GM12878 (cell line): Measurements from ENCODE around the gene PRG2. TPM values are rescaled to one million over a fixed set of nuclear protein-coding genes. Genes with fewer than 3 reads are reported as not detected.

Source experiments
- ATF2 ChIP-seq: IDR thresholded peaks from 2 replicates; pipeline ENCODE4 v1.6.1; 2012; ENCODE audit warnings: low read length, inconsistent platforms
- ATF7 ChIP-seq: fragments of 450-650 bp; IDR thresholded peaks from 2 replicates; pipeline ENCODE4 v1.6.1; 2016; ENCODE audit warnings: low read depth, mild to moderate bottlenecking
- BCL11A ChIP-seq: IDR thresholded peaks from 2 replicates; pipeline ENCODE4 v1.6.1; 2011; ENCODE audit warnings: low read depth, low read length
- CBX5 ChIP-seq: sonication (generic); IDR thresholded peaks from 2 replicates; pipeline ENCODE4 v1.6.1; 2016; ENCODE audit warnings: low read depth, moderate library complexity, mild to moderate bottlenecking, inconsistent platforms
- CREM ChIP-seq: IDR thresholded peaks from 2 replicates; pipeline ENCODE4 v1.6.1; 2014; ENCODE audit warnings: antibody characterized with exemption, low read depth
- EP300 ChIP-seq, 2 experiments: fragments of 150-350 bp in 1 of 2; IDR thresholded peaks; 2 replicates each; pipeline ENCODE4 v1.6.1; 2011 to 2012; ENCODE audit warnings: low read depth in 2 of 2, low read length in 2 of 2, borderline replicate concordance in 1 of 2, improper control_type of control experiment in 1 of 2, inconsistent platforms in 1 of 2; ENCODE audit not compliant: control insufficient read depth in 1 of 2
- ETV6 ChIP-seq, 2 experiments: fragments of 450-650 bp in 1 of 2; IDR thresholded peaks in 1 of 2; conservative IDR thresholded peaks in 1 of 2; 2 replicates each; pipeline ENCODE4 v1.6.1; 2014; ENCODE audit warnings: antibody characterized with exemption in 1 of 2, borderline replicate concordance in 1 of 2, low read depth in 1 of 2, mild to moderate bottlenecking in 1 of 2, moderate library complexity in 1 of 2
- FOXK2 ChIP-seq: fragments of 450-650 bp; IDR thresholded peaks from 2 replicates; pipeline ENCODE4 v1.6.1; 2017; ENCODE audit warnings: mild to moderate bottlenecking, moderate library complexity
- FOXM1 ChIP-seq: IDR thresholded peaks from 2 replicates; pipeline ENCODE4 v1.6.1; 2012; ENCODE audit warnings: low read depth, mild to moderate bottlenecking, inconsistent platforms, low read length, moderate library complexity
- IKZF1 ChIP-seq: fragments of 450-650 bp; conservative IDR thresholded peaks from 2 replicates; pipeline ENCODE4 v1.6.1; 2017; ENCODE audit warnings: antibody characterized with exemption, mild to moderate bottlenecking
- MEF2B ChIP-seq: fragments of 450-650 bp; IDR thresholded peaks from 2 replicates; pipeline ENCODE4 v1.6.1; 2018; ENCODE audit warnings: mild to moderate bottlenecking, moderate library complexity; ENCODE audit not compliant: partially characterized antibody, poor library complexity, severe bottlenecking
- MTA2 ChIP-seq: fragments of 450-650 bp; IDR thresholded peaks from 2 replicates; pipeline ENCODE4 v1.6.1; 2016; ENCODE audit warnings: low read depth, mild to moderate bottlenecking, moderate library complexity
- MTA3 ChIP-seq: IDR thresholded peaks from 2 replicates; pipeline ENCODE4 v1.6.1; 2012; ENCODE audit warnings: low read length, inconsistent platforms, borderline replicate concordance
- NBN ChIP-seq: fragments of 450-650 bp; IDR thresholded peaks from 2 replicates; pipeline ENCODE4 v1.6.1; 2016
- NFIC ChIP-seq: IDR thresholded peaks from 2 replicates; pipeline ENCODE4 v1.6.1; 2012; ENCODE audit warnings: low read depth, mild to moderate bottlenecking, inconsistent platforms, low read length, moderate library complexity
- PKNOX1 ChIP-seq: fragments of 450-650 bp; IDR thresholded peaks from 2 replicates; pipeline ENCODE4 v1.6.1; 2016; ENCODE audit warnings: mild to moderate bottlenecking
- PML ChIP-seq: IDR thresholded peaks from 2 replicates; pipeline ENCODE4 v1.6.1; 2012; ENCODE audit warnings: low read length, inconsistent platforms
- POLR2AphosphoS2 ChIP-seq: IDR thresholded peaks from 2 replicates; pipeline ENCODE4 v1.6.1; 2011; ENCODE audit warnings: low read depth, mild to moderate bottlenecking, low read length, improper control_type of control experiment, moderate library complexity
- POU2F2 ChIP-seq: IDR thresholded peaks from 3 replicates; pipeline ENCODE4 v1.6.1; 2011; ENCODE audit warnings: low read depth, mild to moderate bottlenecking, low read length, borderline replicate concordance
- RAD51 ChIP-seq: fragments of 450-650 bp; IDR thresholded peaks from 2 replicates; pipeline ENCODE4 v1.6.1; 2016; ENCODE audit warnings: moderate library complexity, mild to moderate bottlenecking, inconsistent platforms
- RELA ChIP-seq: fragments of 450-650 bp; IDR thresholded peaks from 2 replicates; pipeline ENCODE4 v1.8.0; 2014; ENCODE audit warnings: borderline replicate concordance; ENCODE audit not compliant: partially characterized antibody
- RUNX3 ChIP-seq: IDR thresholded peaks from 2 replicates; pipeline ENCODE4 v1.6.1; 2012; ENCODE audit warnings: low read length, inconsistent platforms
- SMARCA5 ChIP-seq: fragments of 450-650 bp; IDR thresholded peaks from 2 replicates; pipeline ENCODE4 v1.6.1; 2017; ENCODE audit warnings: mild to moderate bottlenecking
- SREBF1 ChIP-seq: IDR thresholded peaks from 2 replicates; pipeline ENCODE4 v1.6.1; 2012; ENCODE audit warnings: mild to moderate bottlenecking, low read length
- SRF ChIP-seq, 2 experiments: IDR thresholded peaks; 2 replicates each; pipeline ENCODE4 v1.6.1; 2011; ENCODE audit warnings: low read depth in 2 of 2, low read length in 2 of 2, mild to moderate bottlenecking in 1 of 2, moderate library complexity in 1 of 2
- ZNF687 ChIP-seq: fragments of 450-650 bp; IDR thresholded peaks from 2 replicates; pipeline ENCODE4 v1.6.1; 2017; ENCODE audit warnings: mild to moderate bottlenecking, moderate library complexity
- ZSCAN29 ChIP-seq: fragments of 450-650 bp; IDR thresholded peaks from 2 replicates; pipeline ENCODE4 v1.6.1; 2017; ENCODE audit warnings: mild to moderate bottlenecking, moderate library complexity
- polyA plus RNA-seq, 11 experiments: library from polyadenylated mRNA; depleted of rRNA in 4 of 11; unstranded in 6 of 11; stranded (reverse) in 5 of 11; fragments of >200 nt; fragmentation: Nextera tagmentation in 4 of 11; fragmentation: Illumina TruSeq in 1 of 11; extraction: Ambion mirVana in 4 of 11; extraction: Trizol in 1 of 11; gene quantifications; 1 replicate in 1 of 11; 2 replicates in 10 of 11; pipeline versions ENCODE4 v1.2.1 to v1.2.3, GENCODE V29; 2011 to 2016; ENCODE audit warnings: inconsistent platforms in 2 of 11, missing spikeins in 2 of 11, low read depth in 1 of 11
- total RNA-seq, 4 experiments: library from RNA; depleted of rRNA in 3 of 4; stranded (reverse); fragments of >200 nt in 3 of 4; fragmentation: Illumina TruSeq in 1 of 4; extraction: Trizol in 1 of 4; gene quantifications; 2 replicates each; pipeline versions ENCODE4 v1.2.1 to v1.2.3, GENCODE V29; 2013 to 2021

Gene PRG2
- total and polyA plus RNA-seq, 10 of the 15 experiments (the other 5 are each of a cell fraction or from before 2014, with no cell fraction given), result 0.10 to 1.7 (median 0.56) TPM; not detected in 2

GRCh38 chr11:57406337-57406904, 16.0 kb upstream of the PRG2 start (continued):
- peak; percentile 71 for TF ChIP-seq ATF2
- TF ChIP-seq SREBF1, result no peak
- TF ChIP-seq MTA3, result 0 out of 2 replicates have a peak, but pooled peaks have one; percentile 21
- peak; percentile 77 for TF ChIP-seq RUNX3
- peak; percentile 78 for TF ChIP-seq MTA2
- TF ChIP-seq CBX5, result peak; percentile 27; the same call in 1 of the 2 replicates
- peak; percentile 74 for TF ChIP-seq BCL11A
- TF ChIP-seq PKNOX1, result peak; percentile 38
- peak; percentile 72 for TF ChIP-seq RAD51
- TF ChIP-seq POU2F2, result peak; percentile 65; the same call in 1 of the 3 replicates
- TF ChIP-seq RELA, result peak; percentile 93
- peak; percentile 65 for TF ChIP-seq FOXK2
- no peak for TF ChIP-seq SMARCA5
- peak; percentile 77 for TF ChIP-seq ZNF687
- TF ChIP-seq POLR2AphosphoS2, result 0 out of 2 replicates have a peak, but pooled peaks have one; percentile 41
- peak; percentile 70 for TF ChIP-seq CREM
- no peak for TF ChIP-seq ZSCAN29
- TF ChIP-seq IKZF1, result peak; percentile 92
- TF ChIP-seq NFIC, result peak; percentile 69; the same call in 1 of the 2 replicates
- TF ChIP-seq SRF (IDR thresholded peaks at IDR 0.05; ENCODE audit: low read depth in 2 of 2, low read length in 2 of 2), result no peak
- peak; percentile 63; the same call in 1 of the 2 replicates for TF ChIP-seq PML
- peak; percentile 82 to 83 for TF ChIP-seq EP300 (IDR thresholded peaks at IDR 0.05; ENCODE audit: borderline replicate concordance in 1 of 2, control insufficient read depth in 1 of 2, low read depth in 2 of 2, low read length in 2 of 2)
- TF ChIP-seq ATF7, result peak; percentile 79
- TF ChIP-seq MEF2B, result peak; percentile 63
- TF ChIP-seq FOXM1, result peak; percentile 82
- TF ChIP-seq NBN, result 0 out of 2 replicates have a peak, but pooled peaks have one; percentile 26
- peak in 1 of 2 experiments; percentile 60; a peak in 1 of 4 replicates for TF ChIP-seq ETV6 (conservative IDR thresholded peaks at IDR 0.05 in 1 of 2, IDR thresholded peaks at IDR 0.05 in 1 of 2; ENCODE audit: borderline replicate concordance in 1 of 2, low read depth in 1 of 2)
